Panc1 (cell line): ENCODE measurements around the gene BPGM.

Experiments used
- CTCF ChIP-seq: fragments of 450-650 bp; IDR thresholded peaks from 2 replicates; pipeline ENCODE4 v1.5.1; 2017; ENCODE audit warnings: mild to moderate bottlenecking
- POLR2AphosphoS5 ChIP-seq: IDR thresholded peaks from 2 replicates; pipeline ENCODE4 v1.6.1; 2012; ENCODE audit warnings: mild to moderate bottlenecking, low read depth, low read length, moderate library complexity
- REST ChIP-seq, 2 experiments: IDR thresholded peaks; 2 replicates each; pipeline ENCODE4 v1.6.1; 2011 to 2012; ENCODE audit warnings: low read depth in 2 of 2, control low read depth in 1 of 2, low read length in 1 of 2, mild to moderate bottlenecking in 1 of 2, moderate library complexity in 1 of 2; ENCODE audit not compliant: insufficient read depth in 1 of 2
- SIN3A ChIP-seq: IDR thresholded peaks from 2 replicates; pipeline ENCODE4 v1.6.1; 2012; ENCODE audit warnings: low read depth, mild to moderate bottlenecking, low read length, moderate library complexity, borderline replicate concordance; ENCODE audit not compliant: insufficient read depth

- TF ChIP-seq CTCF (no peak), SIN3A (no peak), REST (IDR thresholded peaks at IDR 0.05; ENCODE audit: insufficient read depth in 1 of 2, low read depth in 2 of 2, low read length in 1 of 2) (no peak), POLR2AphosphoS5 (no peak)
Measured at GRCh38 chr7:134698481-134698880, 51.8 kb downstream of the BPGM start.
